H9 (cell line): ENCODE data around the gene KIAA1328. TPM values are rescaled to one million over a fixed set of nuclear protein-coding genes. Genes with fewer than 3 reads are reported as not detected.

Source experiments
- DNase-seq: peaks from one replicate; pipeline ENCODE4 v3.0.0-alpha.2; 2017
- H2AFZ ChIP-seq: one replicate; pipeline ENCODE4 v1.6.1; 2013; ENCODE audit warnings: mild to moderate bottlenecking, low read length, control low read depth, moderate library complexity
- H2AK5ac ChIP-seq: 2 replicates; pipeline ENCODE4 v1.6.1; 2013; ENCODE audit warnings: low read length, control low read depth, mixed read lengths; ENCODE audit not compliant: insufficient read length
- H2BK120ac ChIP-seq: one replicate; pipeline ENCODE4 v1.6.1; 2013; ENCODE audit warnings: low read depth, mild to moderate bottlenecking, low read length, control low read depth, inconsistent platforms; ENCODE audit not compliant: poor library complexity, severe bottlenecking
- H2BK12ac ChIP-seq: 2 replicates; pipeline ENCODE4 v1.6.1; 2013; ENCODE audit warnings: low read length, control low read depth, mixed read lengths, low read depth; ENCODE audit not compliant: insufficient read length
- H2BK15ac ChIP-seq: 2 replicates; pipeline ENCODE4 v1.6.1; 2013; ENCODE audit warnings: low read depth, low read length, control low read depth
- H2BK20ac ChIP-seq: one replicate; pipeline ENCODE4 v1.6.1; 2013; ENCODE audit warnings: low read depth, mild to moderate bottlenecking, low read length, control low read depth, inconsistent platforms; ENCODE audit not compliant: poor library complexity, severe bottlenecking
- H2BK5ac ChIP-seq: 2 replicates; pipeline ENCODE4 v1.6.1; 2013; ENCODE audit warnings: low read length, control low read depth, mixed read lengths; ENCODE audit not compliant: insufficient read length
- H3K14ac ChIP-seq: 2 replicates; pipeline ENCODE4 v1.6.1; 2013; ENCODE audit warnings: low read length, control low read depth; ENCODE audit not compliant: insufficient read depth
- H3K18ac ChIP-seq: 2 replicates; pipeline ENCODE4 v1.6.1; 2013; ENCODE audit warnings: low read depth, mild to moderate bottlenecking, mixed read lengths, low read length, control low read depth; ENCODE audit not compliant: insufficient read length
- H3K23ac ChIP-seq: 2 replicates; pipeline ENCODE4 v1.6.1; 2013; ENCODE audit warnings: low read length, control low read depth, mixed read lengths, low read depth; ENCODE audit not compliant: insufficient read length
- H3K23me2 ChIP-seq: 2 replicates; pipeline ENCODE4 v1.6.1; 2013; ENCODE audit warnings: low read depth, mild to moderate bottlenecking, mixed read lengths, low read length, control low read depth; ENCODE audit not compliant: insufficient read length, poor library complexity, severe bottlenecking
- H3K27ac ChIP-seq: 2 replicates; pipeline ENCODE4 v1.5.1; 2013; ENCODE audit warnings: low read length, control low read depth, mixed read lengths, low read depth; ENCODE audit not compliant: insufficient read length
- H3K27me3 ChIP-seq: 2 replicates; pipeline ENCODE4 v1.6.1; 2013; ENCODE audit warnings: low read length, control low read depth, inconsistent platforms; ENCODE audit not compliant: insufficient read depth
- H3K4ac ChIP-seq: 2 replicates; pipeline ENCODE4 v1.6.1; 2013; ENCODE audit warnings: low read depth, mild to moderate bottlenecking, control low read depth, inconsistent platforms, low read length, moderate library complexity
- H3K4me1 ChIP-seq: 2 replicates; pipeline ENCODE4 v1.6.1; 2013; ENCODE audit warnings: low read length, control low read depth, inconsistent platforms; ENCODE audit not compliant: insufficient read depth
- H3K4me2 ChIP-seq: 2 replicates; pipeline ENCODE4 v1.6.1; 2013; ENCODE audit warnings: low read length, control low read depth, mixed read lengths; ENCODE audit not compliant: insufficient read length, insufficient read depth
- H3K56ac ChIP-seq: 2 replicates; pipeline ENCODE4 v1.6.1; 2013; ENCODE audit warnings: low read depth, mild to moderate bottlenecking, mixed read lengths, low read length, control low read depth; ENCODE audit not compliant: insufficient read length
- H3K79me1 ChIP-seq: 2 replicates; pipeline ENCODE4 v1.6.1; 2013; ENCODE audit warnings: low read depth, mild to moderate bottlenecking, moderate library complexity, low read length, control low read depth, inconsistent platforms; ENCODE audit not compliant: insufficient read depth, poor library complexity, severe bottlenecking
- H3K79me2 ChIP-seq: 2 replicates; pipeline ENCODE4 v1.6.1; 2013; ENCODE audit warnings: low read length, control low read depth, inconsistent platforms; ENCODE audit not compliant: insufficient read depth
- H3K9ac ChIP-seq: 2 replicates; pipeline ENCODE4 v1.6.1; 2013; ENCODE audit warnings: low read length, control low read depth, mixed read lengths; ENCODE audit not compliant: insufficient read length; ENCODE audit errors: extremely low read depth
- H3K9me3 ChIP-seq: one replicate; pipeline ENCODE4 v1.6.1; 2013; ENCODE audit warnings: low read depth, low read length, inconsistent platforms; ENCODE audit not compliant: control insufficient read depth
- H3T11ph ChIP-seq: one replicate; pipeline ENCODE4 v1.6.1; 2013; ENCODE audit warnings: mild to moderate bottlenecking, low read length, control low read depth, inconsistent platforms
- H4K20me1 ChIP-seq: one replicate; pipeline ENCODE4 v1.6.1; 2013; ENCODE audit not compliant: control insufficient read depth, insufficient read length, insufficient read depth
- H4K5ac ChIP-seq: 2 replicates; pipeline ENCODE4 v1.6.1; 2013; ENCODE audit warnings: low read depth, mild to moderate bottlenecking, mixed read lengths, low read length, control low read depth; ENCODE audit not compliant: insufficient read length
- H4K8ac ChIP-seq: replicated peaks from 2 replicates; pipeline ENCODE4 v1.6.1; 2013; ENCODE audit warnings: low read length, control low read depth, mixed read lengths, low read depth; ENCODE audit not compliant: insufficient read length
- H4K91ac ChIP-seq: 2 replicates; pipeline ENCODE4 v1.6.1; 2013; ENCODE audit warnings: low read depth, mild to moderate bottlenecking, moderate library complexity, mixed read lengths, low read length, control low read depth; ENCODE audit not compliant: insufficient read length
- H3K27ac Mint-ChIP-seq, 3 experiments: 2 replicates in 2 of 3; 3 replicates in 1 of 3; pipeline ENCODE4 v1.8.0; 2020 to 2021; ENCODE audit warnings: mixed read lengths in 3 of 3, mild to moderate bottlenecking in 1 of 3, moderate library complexity in 1 of 3
- H3K27me3 Mint-ChIP-seq: 2 replicates; pipeline ENCODE4 v1.8.0; 2021; ENCODE audit warnings: low read depth, mild to moderate bottlenecking, moderate library complexity, mixed read lengths
- H3K36me3 Mint-ChIP-seq, 3 experiments: 2 replicates in 2 of 3; 3 replicates in 1 of 3; pipeline ENCODE4 v1.8.0; 2020 to 2021; ENCODE audit warnings: low read depth in 3 of 3, mixed read lengths in 3 of 3; ENCODE audit not compliant: insufficient read depth in 1 of 3
- H3K4me1 Mint-ChIP-seq, 2 experiments: 2 replicates each; pipeline ENCODE4 v1.8.0; 2020; ENCODE audit warnings: mixed read lengths in 2 of 2
- H3K4me3 Mint-ChIP-seq, 2 experiments: 2 replicates in 1 of 2; 3 replicates in 1 of 2; pipeline ENCODE4 v1.8.0; 2020 to 2021; ENCODE audit warnings: mild to moderate bottlenecking in 2 of 2, mixed read lengths in 2 of 2, moderate library complexity in 1 of 2
- H3K9me3 Mint-ChIP-seq, 2 experiments: 2 replicates in 1 of 2; 3 replicates in 1 of 2; pipeline ENCODE4 v1.8.0; 2020; ENCODE audit warnings: mild to moderate bottlenecking in 2 of 2, mixed read lengths in 2 of 2, moderate library complexity in 1 of 2
- WGBS: extraction: QIAGEN DNeasy Blood & Tissue Kit; methylation state at CpG from one replicate; pipeline ENCODE4 v1.1.7; 2013; ENCODE audit warnings: missing lambda C conversion rate, low lambda C conversion rate, mixed read lengths; ENCODE audit not compliant: insufficient read length; ENCODE audit errors: extremely low coverage; 5-methylcytosine and 5-hydroxymethylcytosine counted together
- total RNA-seq: library from RNA; stranded (reverse); gene quantifications from 2 replicates; pipeline ENCODE4 v1.2.1, GENCODE V29; 2021
- TF ChIP-seq, protein P1 (sequence below): fragments of 200-600 bp; sonication (generic); conservative IDR thresholded peaks from 3 replicates; pipeline ENCODE4 v1.8.0; 2021; ENCODE audit warnings: antibody characterized with exemption, mild to moderate bottlenecking

The KIAA1328 gene
- total RNA-seq, 1 experiment from 2014 or later = 4.9 TPM

DNA sequence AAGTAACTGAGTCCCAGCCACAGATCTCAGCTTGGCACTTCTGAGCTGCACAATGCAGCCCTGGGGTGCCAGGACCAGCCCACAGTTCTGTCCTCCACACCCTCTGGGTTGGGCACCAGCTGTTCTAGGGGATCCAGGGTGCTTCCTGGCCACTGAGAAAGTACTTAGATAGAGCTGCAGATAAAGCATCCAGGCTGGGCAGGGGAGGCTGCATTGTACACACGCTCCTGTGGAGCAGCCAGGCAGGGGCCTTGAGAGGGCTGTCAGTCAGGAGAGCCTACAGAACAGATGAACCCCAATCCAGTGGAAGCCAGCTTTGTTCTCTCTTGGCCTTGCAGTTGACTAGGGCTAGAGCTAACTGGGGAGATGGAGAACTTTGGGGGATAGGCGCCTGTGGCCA is 104.6 kb downstream of the KIAA1328 start:
- no peak overlapping the region for H3K18ac ChIP-seq
- H2BK5ac ChIP-seq = no peak overlapping the region
- no peaks in the 10 kb centered on the region; the same call in 1 of the 2 replicates for H3K4me1 ChIP-seq
- H3K79me1 ChIP-seq = no peaks in the 10 kb centered on the region
- H3T11ph ChIP-seq = no peak overlapping the region
- Mint-ChIP-seq H3K27ac (no peak overlapping the region), H3K4me3 (no peak overlapping the region), H3K27me3 (no peaks in the 10 kb centered on the region), H3K9me3 (peaks cover 3 to 9% of the 10 kb centered on the region in 2 experiments), H3K4me1 (peaks cover 0 to 11% of the 10 kb centered on the region in 2 experiments; a peak in 2 of 4 replicates), H3K36me3 (peaks cover 0 to 18% (median 3%) of the 10 kb centered on the region in 3 experiments; a peak in 5 of 7 replicates)
- no peak overlapping the region for H4K5ac ChIP-seq
- H3K9ac ChIP-seq = no peak overlapping the region
- TF ChIP-seq, protein P1, sequence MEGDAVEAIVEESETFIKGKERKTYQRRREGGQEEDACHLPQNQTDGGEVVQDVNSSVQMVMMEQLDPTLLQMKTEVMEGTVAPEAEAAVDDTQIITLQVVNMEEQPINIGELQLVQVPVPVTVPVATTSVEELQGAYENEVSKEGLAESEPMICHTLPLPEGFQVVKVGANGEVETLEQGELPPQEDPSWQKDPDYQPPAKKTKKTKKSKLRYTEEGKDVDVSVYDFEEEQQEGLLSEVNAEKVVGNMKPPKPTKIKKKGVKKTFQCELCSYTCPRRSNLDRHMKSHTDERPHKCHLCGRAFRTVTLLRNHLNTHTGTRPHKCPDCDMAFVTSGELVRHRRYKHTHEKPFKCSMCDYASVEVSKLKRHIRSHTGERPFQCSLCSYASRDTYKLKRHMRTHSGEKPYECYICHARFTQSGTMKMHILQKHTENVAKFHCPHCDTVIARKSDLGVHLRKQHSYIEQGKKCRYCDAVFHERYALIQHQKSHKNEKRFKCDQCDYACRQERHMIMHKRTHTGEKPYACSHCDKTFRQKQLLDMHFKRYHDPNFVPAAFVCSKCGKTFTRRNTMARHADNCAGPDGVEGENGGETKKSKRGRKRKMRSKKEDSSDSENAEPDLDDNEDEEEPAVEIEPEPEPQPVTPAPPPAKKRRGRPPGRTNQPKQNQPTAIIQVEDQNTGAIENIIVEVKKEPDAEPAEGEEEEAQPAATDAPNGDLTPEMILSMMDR = no peak
- no peak overlapping the region for H2BK15ac ChIP-seq
- H2AK5ac ChIP-seq = no peak overlapping the region
- H3K56ac ChIP-seq = no peak overlapping the region
- no peak overlapping the region for H2BK120ac ChIP-seq
- H4K20me1 ChIP-seq = no peaks in the 10 kb centered on the region
- H3K9me3 ChIP-seq = no peaks in the 10 kb centered on the region
- H4K91ac ChIP-seq = no peak overlapping the region
- no peak overlapping the region for H3K27ac ChIP-seq
- H3K4me2 ChIP-seq = no peak overlapping the region
- no peaks in the 10 kb centered on the region; the same call in 1 of the 2 replicates for H3K79me2 ChIP-seq
- H2BK12ac ChIP-seq = no peak overlapping the region
- no peaks in the 10 kb centered on the region for H3K27me3 ChIP-seq
- H3K14ac ChIP-seq = no peak overlapping the region
- no peak overlapping the region for H3K4ac ChIP-seq
- H3K23ac ChIP-seq = no peak overlapping the region
- H4K8ac ChIP-seq = no peak overlapping the region
- H2BK20ac ChIP-seq = no peak overlapping the region
- no peak for DNase-seq
- H3K23me2 ChIP-seq = no peaks in the 10 kb centered on the region
- WGBS = no CpG with 5 or more reads among the region's 2 CpGs
- H2AFZ ChIP-seq = no peak overlapping the region
